Fibroblast of lung (primary cell): Measurements from ENCODE around the gene ACLY. TPM values are rescaled to one million over a fixed set of nuclear protein-coding genes. Genes with fewer than 3 reads are reported as not detected.
"Not testable (repeated sequence)": the region's sequence is repeated elsewhere in the genome, so short reads cannot be mapped to it uniquely, and the experiment has no call there.

Source experiments
- DNase-seq, 2 donors: peaks; one replicate each; pipeline versions ENCODE4 v3.0.0 to v3.0.0-alpha.2; 2010; ENCODE audit warnings: low read depth in 2 of 2
- H2AFZ ChIP-seq: 2 replicates; pipeline ENCODE4 v1.5.1; 2012; ENCODE audit warnings: low read length, control low read depth, inconsistent platforms
- H3K27ac ChIP-seq: 2 replicates; pipeline ENCODE4 v1.5.1; 2011; ENCODE audit warnings: low read length, control low read depth; ENCODE audit not compliant: insufficient read depth
- H3K27me3 ChIP-seq: 2 replicates; pipeline ENCODE4 v1.5.1; 2011; ENCODE audit warnings: mild to moderate bottlenecking, low read length; ENCODE audit not compliant: control insufficient read depth, insufficient read depth
- H3K36me3 ChIP-seq: 2 replicates; pipeline ENCODE4 v1.5.1; 2011; ENCODE audit warnings: low read length; ENCODE audit not compliant: control insufficient read depth, insufficient read depth
- H3K4me1 ChIP-seq: 2 replicates; pipeline ENCODE4 v1.5.1; 2011; ENCODE audit warnings: low read length; ENCODE audit not compliant: control insufficient read depth, insufficient read depth; ENCODE audit errors: extremely low read depth
- H3K4me2 ChIP-seq: 2 replicates; pipeline ENCODE4 v1.5.1; 2011; ENCODE audit warnings: low read length, control low read depth; ENCODE audit not compliant: insufficient read depth; ENCODE audit errors: extremely low read depth
- H3K4me3 ChIP-seq, 4 experiments: fragments of 200-600 bp in 1 of 4; sonication (generic) in 1 of 4; replicated peaks in 1 of 4; 2 replicates each; pipeline ENCODE4 v1.5.1; 2011 to 2016; ENCODE audit warnings: low read length in 4 of 4, low read depth in 3 of 4, mild to moderate bottlenecking in 3 of 4, control low read depth in 2 of 4, inconsistent platforms in 1 of 4, mixed read lengths in 1 of 4; ENCODE audit not compliant: insufficient read depth in 1 of 4; ENCODE audit errors: control extremely low read depth in 1 of 4
- H3K79me2 ChIP-seq: 2 replicates; pipeline ENCODE4 v1.5.1; 2012; ENCODE audit warnings: mild to moderate bottlenecking, low read length, inconsistent platforms; ENCODE audit not compliant: control insufficient read depth, insufficient read depth
- H3K9ac ChIP-seq: 2 replicates; pipeline ENCODE4 v1.5.1; 2011; ENCODE audit warnings: mild to moderate bottlenecking, low read length, control low read depth; ENCODE audit not compliant: insufficient read depth
- H3K9me3 ChIP-seq: 2 replicates; pipeline ENCODE4 v1.5.1; 2012; ENCODE audit warnings: low read depth, low read length; ENCODE audit not compliant: control insufficient read depth, insufficient read depth
- H4K20me1 ChIP-seq: 2 replicates; pipeline ENCODE4 v1.5.1; 2011; ENCODE audit warnings: low read length; ENCODE audit not compliant: control insufficient read depth, insufficient read depth; ENCODE audit errors: extremely low read depth
- EZH2 ChIP-seq: IDR thresholded peaks from 2 replicates; pipeline ENCODE4 v1.5.1; 2012; ENCODE audit warnings: low read length, control low read depth, mild to moderate bottlenecking; ENCODE audit errors: missing control alignments
- polyA plus RNA-seq, 2 donors: library from polyadenylated mRNA; depleted of rRNA in 1 of 2; stranded (reverse) in 1 of 2; unstranded in 1 of 2; fragments of >200 nt; gene quantifications; 2 replicates each; pipeline ENCODE4 v1.2.1, GENCODE V29; 2011 to 2012; ENCODE audit warnings: missing spikeins in 1 of 2
- total RNA-seq: library from RNA; depleted of rRNA; stranded (reverse); fragments of >200 nt; gene quantifications from 2 replicates; pipeline ENCODE4 v1.2.1, GENCODE V29; 2014
- TF ChIP-seq, protein P1 (sequence below), 2 donors: IDR thresholded peaks in 1 of 2; conservative IDR thresholded peaks in 1 of 2; 1 replicate in 1 of 2; 2 replicates in 1 of 2; pipeline ENCODE4 v1.5.1; 2011 to 2012; ENCODE audit warnings: low read length in 2 of 2, control low read depth in 1 of 2, inconsistent platforms in 1 of 2, low read depth in 1 of 2, mild to moderate bottlenecking in 1 of 2

The ACLY gene
- total and polyA plus RNA-seq, 2 donors (not counting 1 experiment from before 2014, with no cell fraction given), result 225 to 312 TPM

DNA sequence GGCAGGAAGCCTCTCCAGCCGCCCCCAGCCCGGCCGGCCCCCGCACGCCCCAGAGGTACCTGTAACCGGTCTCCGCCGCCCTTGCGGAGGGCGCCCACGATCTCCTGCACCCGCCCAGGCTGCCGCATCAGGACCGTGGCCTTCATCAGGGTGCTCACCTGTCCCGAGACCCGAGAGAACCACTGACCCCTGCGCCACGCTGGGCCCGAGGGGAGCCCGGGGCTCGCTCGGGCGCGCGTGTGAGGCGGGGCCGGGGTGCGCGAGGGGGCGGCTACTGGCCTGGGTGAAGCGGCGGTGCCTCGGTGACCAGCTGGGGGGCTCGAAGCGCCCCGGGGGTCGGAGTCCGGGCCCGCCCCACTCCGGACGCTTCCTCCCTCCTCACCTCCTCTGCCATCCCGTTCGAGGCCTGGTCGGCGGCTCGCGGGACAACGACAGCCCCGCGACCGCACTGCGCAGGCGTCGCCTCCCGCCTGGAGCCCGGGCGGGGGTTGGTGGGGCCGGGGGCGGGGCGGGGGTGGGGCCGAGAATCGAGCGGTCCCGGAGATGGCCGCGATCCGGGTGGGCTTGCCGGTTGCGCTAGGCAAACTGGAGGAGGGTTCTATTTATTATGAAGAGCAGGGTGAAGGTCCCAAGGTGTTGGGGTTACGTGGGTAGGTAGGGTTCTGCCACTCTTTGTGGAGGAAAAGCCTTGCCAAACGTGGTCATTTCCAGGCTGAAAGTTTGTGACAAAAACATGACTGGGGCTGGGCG is 82.8 kb downstream of the ACLY start, which contains the start of gene NT5C3B:
Gene NT5C3B (minus strand): TSS at position 433 of the 750 bp plus-strand sequence. CDS start 39 bp downstream, at position 394.
- H3K27me3 ChIP-seq, result no peaks in the 10 kb centered on the region
- DNase-seq, result peak in 1 of 2 donors; percentile 27
- H3K9ac ChIP-seq, result peak within 1 kb of the TSS; percentile 44
- peak within 1 kb of the TSS; percentile 94 for H2AFZ ChIP-seq
- H3K27ac ChIP-seq, result no peak within 1 kb of the TSS
- TF ChIP-seq EZH2, result no peak
- TF ChIP-seq, protein P1, sequence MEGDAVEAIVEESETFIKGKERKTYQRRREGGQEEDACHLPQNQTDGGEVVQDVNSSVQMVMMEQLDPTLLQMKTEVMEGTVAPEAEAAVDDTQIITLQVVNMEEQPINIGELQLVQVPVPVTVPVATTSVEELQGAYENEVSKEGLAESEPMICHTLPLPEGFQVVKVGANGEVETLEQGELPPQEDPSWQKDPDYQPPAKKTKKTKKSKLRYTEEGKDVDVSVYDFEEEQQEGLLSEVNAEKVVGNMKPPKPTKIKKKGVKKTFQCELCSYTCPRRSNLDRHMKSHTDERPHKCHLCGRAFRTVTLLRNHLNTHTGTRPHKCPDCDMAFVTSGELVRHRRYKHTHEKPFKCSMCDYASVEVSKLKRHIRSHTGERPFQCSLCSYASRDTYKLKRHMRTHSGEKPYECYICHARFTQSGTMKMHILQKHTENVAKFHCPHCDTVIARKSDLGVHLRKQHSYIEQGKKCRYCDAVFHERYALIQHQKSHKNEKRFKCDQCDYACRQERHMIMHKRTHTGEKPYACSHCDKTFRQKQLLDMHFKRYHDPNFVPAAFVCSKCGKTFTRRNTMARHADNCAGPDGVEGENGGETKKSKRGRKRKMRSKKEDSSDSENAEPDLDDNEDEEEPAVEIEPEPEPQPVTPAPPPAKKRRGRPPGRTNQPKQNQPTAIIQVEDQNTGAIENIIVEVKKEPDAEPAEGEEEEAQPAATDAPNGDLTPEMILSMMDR (conservative IDR thresholded peaks at IDR 0.05 in 1 of 2, IDR thresholded peaks at IDR 0.05 in 1 of 2; ENCODE audit: low read depth in 1 of 2, low read length in 2 of 2), result no peak
- peak within 1 kb of the TSS; percentile 57 to 82 (median 67) for H3K4me3 ChIP-seq
- H3K79me2 ChIP-seq, result no peaks in the 10 kb centered on the region
- H3K4me2 ChIP-seq, result peak within 1 kb of the TSS; percentile 97
- no peaks in the 10 kb centered on the region for H4K20me1 ChIP-seq
- no peaks in the 10 kb centered on the region for H3K9me3 ChIP-seq
- H3K4me1 ChIP-seq, result peaks cover 2% of the 10 kb centered on the region
- no peaks in the 10 kb centered on the region for H3K36me3 ChIP-seq

DNA sequence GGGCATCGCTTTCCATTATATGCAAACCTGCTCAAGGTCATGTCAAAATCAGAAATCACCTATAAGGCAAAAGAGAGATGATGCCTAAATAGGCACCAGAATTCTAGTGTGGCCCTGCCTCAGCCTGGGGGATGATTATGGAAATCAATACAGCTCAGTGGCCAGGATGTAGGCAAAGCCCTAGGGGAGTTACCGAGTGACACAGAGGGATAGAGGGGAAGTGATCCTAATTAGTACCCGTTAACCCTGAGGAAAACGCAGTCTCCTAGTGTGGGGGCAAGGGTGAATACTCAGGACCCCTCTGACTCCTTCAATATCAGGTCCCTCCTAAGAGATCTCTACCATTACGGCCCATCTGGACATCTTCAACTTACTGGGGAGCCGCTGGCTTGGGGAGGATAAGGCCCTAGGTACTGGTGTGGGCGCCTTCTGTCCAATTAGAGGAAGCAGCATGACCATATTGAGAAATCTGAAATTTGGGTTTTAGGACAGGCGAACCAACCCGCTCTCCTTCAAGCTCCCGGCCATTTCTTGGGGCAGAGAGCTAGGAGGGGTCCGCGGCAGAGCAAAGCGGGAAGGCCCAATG is 83.4 kb downstream of the ACLY start:
- DNase-seq, result peak in 1 of 2 donors; percentile 7
- Histone ChIP-seq H3K79me2 (no peaks in the 10 kb centered on the region), H2AFZ (no peak overlapping the region), H3K27ac (no peak overlapping the region), H4K20me1 (no peaks in the 10 kb centered on the region), H3K9me3 (no peaks in the 10 kb centered on the region), H3K36me3 (no peaks in the 10 kb centered on the region), H3K27me3 (no peaks in the 10 kb centered on the region), H3K4me2 (peak overlapping the region; percentile 80), H3K9ac (peak overlapping the region; percentile 44), H3K4me3 (peak overlapping the region; percentile 57 to 82 (median 66)), H3K4me1 (peaks cover 2% of the 10 kb centered on the region)
- no peak for TF ChIP-seq EZH2
- TF ChIP-seq, protein P1 (conservative IDR thresholded peaks at IDR 0.05 in 1 of 2, IDR thresholded peaks at IDR 0.05 in 1 of 2; ENCODE audit: low read depth in 1 of 2, low read length in 2 of 2), result no peak

DNA sequence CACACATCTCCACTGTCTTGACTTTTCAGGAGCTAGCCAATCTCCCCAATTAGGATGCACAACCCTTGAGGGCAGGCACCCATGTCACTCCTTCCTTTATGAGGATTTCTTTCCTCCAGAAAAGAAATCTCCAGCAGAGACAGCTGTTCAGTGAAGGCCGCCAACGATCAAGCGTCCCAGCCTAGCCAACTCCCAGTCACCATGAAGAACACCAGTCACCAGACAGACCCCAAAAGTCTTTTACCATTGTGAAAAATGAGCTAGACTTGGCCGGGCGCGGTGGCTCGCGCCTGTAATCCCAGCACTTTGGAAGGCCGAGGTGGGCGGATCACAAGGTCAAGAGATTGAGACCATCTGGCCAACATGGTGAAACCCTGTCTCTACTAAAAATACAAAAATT is 88.8 kb downstream of the ACLY start:
- not testable (repeated sequence) for H3K36me3 ChIP-seq, DNase-seq, H3K9me3 ChIP-seq, H3K9ac ChIP-seq, H3K4me1 ChIP-seq, H3K79me2 ChIP-seq, H3K4me2 ChIP-seq, H4K20me1 ChIP-seq, H3K27ac ChIP-seq, H3K4me3 ChIP-seq, H2AFZ ChIP-seq, H3K27me3 ChIP-seq
